Measurements from ENCODE around the gene SPATS2. TPM values are rescaled to one million over a fixed set of nuclear protein-coding genes. Genes with fewer than 3 reads are reported as not detected.
A peak's percentile ranks its signal among the peaks of the same experiment; 100 is the strongest.

The SPATS2 gene
- total and polyA plus RNA-seq, 5 donors from 2014 or later = 2.4 to 5.5 (median 4.2) TPM

DNA sequence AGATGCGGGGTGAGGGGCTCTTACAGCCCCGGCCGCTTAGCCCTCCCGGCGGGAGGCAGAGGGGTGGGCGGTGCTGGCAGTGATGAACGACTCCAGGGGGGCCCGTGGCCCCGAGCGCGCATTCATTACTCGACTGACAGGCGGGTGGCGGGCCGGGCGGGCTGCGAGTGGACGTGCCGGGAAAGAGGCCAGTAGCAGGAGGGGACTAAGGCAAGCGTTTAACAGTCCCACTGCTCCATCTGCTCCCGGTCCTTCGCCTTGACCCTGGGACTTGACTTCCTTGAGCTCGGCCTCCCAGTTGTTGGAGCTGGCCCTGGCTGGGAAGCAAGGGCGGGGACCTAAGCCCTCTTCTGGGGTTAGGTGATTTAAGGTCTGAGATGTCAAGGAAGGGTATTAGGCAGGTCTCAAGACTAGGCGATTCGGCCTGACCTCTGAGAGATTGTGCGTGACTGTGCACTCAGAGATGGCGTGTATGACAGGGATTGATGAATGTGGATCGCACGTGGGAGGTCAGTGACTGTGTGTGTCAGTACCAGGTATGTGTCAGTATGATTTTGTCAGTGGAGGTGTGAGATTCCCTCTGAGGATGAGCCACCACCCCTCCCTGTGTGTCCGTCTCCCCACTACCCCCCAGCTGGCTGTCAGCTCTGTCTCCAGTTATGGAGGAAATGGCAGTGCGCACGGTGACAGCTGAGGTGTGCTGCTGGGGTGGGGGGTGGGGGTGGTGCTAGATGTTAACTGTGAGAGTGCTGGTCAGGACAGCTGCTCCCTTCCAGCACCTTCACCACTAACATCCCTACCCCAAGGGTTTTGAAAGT lies 24.1 kb upstream of the SPATS2 start:
- Histone ChIP-seq H3K27ac (ENCODE audit: insufficient read depth, low read length, poor library complexity, severe bottlenecking) (no peak overlapping the region), H3K27me3 (ENCODE audit: control insufficient read depth, insufficient read depth, low read length) (peaks cover 34% of the 10 kb centered on the region), H3K9me3 (ENCODE audit: control insufficient read depth in 2 of 2, low read length in 2 of 2) (no peaks in the 10 kb centered on the region), H3K36me3 (ENCODE audit: control insufficient read depth, insufficient read depth, low read length) (no peaks in the 10 kb centered on the region), H3K4me1 (ENCODE audit: control insufficient read depth, insufficient read depth, low read length, poor library complexity, severe bottlenecking) (peaks cover 58% of the 10 kb centered on the region), H3K4me3 (ENCODE audit: low read depth, low read length) (peak overlapping the region; percentile 42)
- peaks cover 83% of the 10 kb centered on the region for H3K27me3 Mint-ChIP-seq
- DNase-seq = no peak
- H3K36me3 Mint-ChIP-seq = no peaks in the 10 kb centered on the region
- peak overlapping the region; percentile 76 to 88 (median 78) for H3K4me3 Mint-ChIP-seq
- ATAC-seq (ENCODE audit: low read depth in 2 of 2) = no peak
- H3K4me1 Mint-ChIP-seq = peaks cover 8 to 55% (median 18%) of the 10 kb centered on the region in 4 donors
- peaks cover 0 to 2% (median 0%) of the 10 kb centered on the region in 7 donors for H3K9me3 Mint-ChIP-seq
- peak overlapping the region in 1 of 3 donors; percentile 9 for H3K27ac Mint-ChIP-seq

DNA sequence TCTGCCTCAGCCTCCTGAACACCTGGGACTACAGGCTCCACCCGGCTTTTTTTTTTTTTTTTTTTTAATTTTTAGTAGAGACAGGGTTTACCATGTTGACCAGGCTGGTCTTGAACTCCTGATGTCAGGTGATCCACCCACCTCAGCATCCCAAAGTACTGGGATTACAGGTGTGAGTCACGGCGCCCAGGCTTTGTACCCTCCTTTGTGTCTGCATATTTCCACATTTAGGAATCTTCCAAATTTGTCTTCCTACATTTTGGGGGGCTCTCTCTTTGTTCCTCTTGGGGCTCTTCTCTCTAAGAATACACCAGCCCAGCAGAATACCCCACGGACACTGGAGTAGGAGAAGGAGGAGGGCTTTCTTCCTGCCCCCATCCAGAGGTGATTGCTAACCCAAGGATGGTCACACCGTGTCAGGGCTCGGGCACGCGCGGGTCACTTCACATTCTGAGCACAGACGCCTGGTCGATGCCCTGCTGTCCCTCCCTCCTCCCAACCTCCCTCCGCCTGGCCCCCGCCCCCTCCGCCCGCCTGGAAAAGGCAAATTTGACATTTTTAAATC lies 22.7 kb upstream of the SPATS2 start:
- peak overlapping the region in 2 of 4 donors; percentile 9 to 19 for H3K4me3 Mint-ChIP-seq
- H3K27me3 ChIP-seq (ENCODE audit: control insufficient read depth, insufficient read depth, low read length) = peaks cover 44% of the 10 kb centered on the region

DNA sequence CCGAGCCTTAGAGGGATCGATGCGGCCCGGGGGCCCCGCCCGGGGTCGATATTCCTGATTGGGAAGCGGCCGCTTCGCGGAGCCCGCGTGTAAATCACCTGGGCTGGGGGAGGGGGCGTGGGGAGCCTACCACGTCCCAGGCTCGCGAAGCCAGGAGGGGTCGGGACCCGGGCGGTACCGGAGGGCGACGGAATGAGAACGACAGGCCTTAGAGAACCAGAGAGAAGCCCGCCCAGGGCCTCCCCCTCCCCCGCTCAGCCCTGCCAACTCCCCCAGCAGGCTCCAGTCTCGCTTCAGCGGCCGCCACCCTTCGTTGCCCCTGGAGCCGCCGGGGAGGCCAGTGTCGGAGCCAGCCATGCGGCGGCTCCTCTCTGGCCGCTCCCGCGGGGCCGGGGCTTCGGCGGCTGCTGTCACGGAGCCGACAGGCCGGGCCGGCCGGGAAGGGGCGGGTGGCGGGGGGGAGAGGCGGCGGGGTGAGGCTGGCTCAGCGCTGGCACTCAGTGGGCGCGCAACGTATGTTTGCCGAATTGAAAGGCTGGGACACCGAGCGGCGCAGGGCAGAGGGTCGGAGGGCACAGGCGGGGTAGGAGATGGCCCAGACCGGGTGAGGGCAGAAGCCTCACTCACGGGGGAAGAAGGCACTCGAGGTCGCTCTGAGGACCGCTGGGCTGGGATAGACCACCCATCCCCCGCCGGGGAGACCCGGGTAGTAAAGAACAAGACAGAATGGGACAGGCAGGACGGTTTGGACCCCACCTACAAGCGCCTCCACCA lies 22.0 kb upstream of the SPATS2 start:
- DNase-seq = no peak
- ATAC-seq (ENCODE audit: low read depth in 2 of 2) = no peak
- Histone ChIP-seq H3K27ac (ENCODE audit: insufficient read depth, low read length, poor library complexity, severe bottlenecking) (no peak overlapping the region), H3K4me1 (ENCODE audit: control insufficient read depth, insufficient read depth, low read length, poor library complexity, severe bottlenecking) (peaks cover 58% of the 10 kb centered on the region), H3K4me3 (ENCODE audit: low read depth, low read length) (no peak overlapping the region), H3K36me3 (ENCODE audit: control insufficient read depth, insufficient read depth, low read length) (no peaks in the 10 kb centered on the region), H3K27me3 (ENCODE audit: control insufficient read depth, insufficient read depth, low read length) (peaks cover 43% of the 10 kb centered on the region), H3K9me3 (ENCODE audit: control insufficient read depth in 2 of 2, low read length in 2 of 2) (no peaks in the 10 kb centered on the region)
- Mint-ChIP-seq H3K27me3 (peaks cover 82% of the 10 kb centered on the region), H3K4me3 (peak overlapping the region in 3 of 4 donors; percentile 66 to 76 (median 69)), H3K36me3 (no peaks in the 10 kb centered on the region), H3K4me1 (peaks cover 8 to 58% (median 18%) of the 10 kb centered on the region in 4 donors), H3K27ac (no peak overlapping the region), H3K9me3 (peaks cover 0 to 2% (median 0%) of the 10 kb centered on the region in 7 donors)

More for the DNA sequence above, 22.7 kb upstream of the SPATS2 start:
- peaks cover 58% of the 10 kb centered on the region for H3K4me1 ChIP-seq (ENCODE audit: control insufficient read depth, insufficient read depth, low read length, poor library complexity, severe bottlenecking)
- H3K36me3 ChIP-seq (ENCODE audit: control insufficient read depth, insufficient read depth, low read length) = no peaks in the 10 kb centered on the region
- ATAC-seq (ENCODE audit: low read depth in 2 of 2) (no peak), DNase-seq (no peak)
- Mint-ChIP-seq H3K4me1 (peaks cover 8 to 58% (median 18%) of the 10 kb centered on the region in 4 donors), H3K9me3 (peaks cover 0 to 2% (median 0%) of the 10 kb centered on the region in 7 donors), H3K36me3 (no peaks in the 10 kb centered on the region), H3K27ac (no peak overlapping the region), H3K27me3 (peaks cover 85% of the 10 kb centered on the region)
- no peak overlapping the region for H3K4me3 ChIP-seq (ENCODE audit: low read depth, low read length)
- no peak overlapping the region for H3K27ac ChIP-seq (ENCODE audit: insufficient read depth, low read length, poor library complexity, severe bottlenecking)
- H3K9me3 ChIP-seq (ENCODE audit: control insufficient read depth in 2 of 2, low read length in 2 of 2) = no peaks in the 10 kb centered on the region

DNA sequence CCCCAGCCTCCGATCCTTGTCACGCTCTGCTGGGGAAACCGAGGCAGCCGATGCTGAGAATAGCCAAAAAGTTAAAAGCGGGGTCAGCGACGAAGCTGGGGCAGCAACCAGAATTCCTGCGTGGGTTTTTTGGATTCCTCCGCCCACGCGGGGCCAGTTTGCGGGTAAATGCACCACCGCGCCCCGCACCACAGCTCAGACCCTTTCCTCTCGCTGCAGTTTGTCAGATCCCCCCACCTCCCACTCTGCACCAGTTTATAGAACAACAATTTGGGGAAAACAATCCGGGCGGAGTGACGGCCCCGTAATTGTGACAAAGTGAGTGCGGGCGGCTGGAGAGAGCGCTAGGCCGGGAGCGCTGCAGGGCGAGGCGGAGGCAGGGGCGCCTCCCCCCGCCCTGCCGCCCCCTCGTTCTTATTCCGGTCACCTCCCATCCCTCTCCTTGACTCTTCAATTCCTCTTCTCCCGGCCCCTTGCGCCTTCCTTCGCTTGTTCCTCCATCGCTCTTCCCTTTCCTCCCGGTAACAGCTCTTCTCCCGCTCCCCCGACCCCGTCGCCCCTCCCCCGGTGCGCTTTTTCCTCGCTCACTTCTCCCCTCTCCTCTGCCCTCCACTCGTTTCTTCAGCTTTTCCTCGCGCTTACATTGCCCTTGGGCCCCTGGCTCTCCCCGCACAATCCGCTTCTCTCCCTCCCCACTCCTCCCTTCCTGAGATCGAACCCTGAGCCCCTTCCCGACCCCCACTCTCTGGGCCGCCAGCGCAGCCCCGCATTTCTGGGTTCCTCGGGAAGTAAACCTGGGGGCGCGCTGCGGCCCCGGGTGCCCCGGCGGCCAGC lies 21.2 kb upstream of the SPATS2 start:
- ATAC-seq (ENCODE audit: low read depth in 2 of 2) = no peak
- no peaks in the 10 kb centered on the region for H3K36me3 ChIP-seq (ENCODE audit: control insufficient read depth, insufficient read depth, low read length)
- H3K27ac ChIP-seq (ENCODE audit: insufficient read depth, low read length, poor library complexity, severe bottlenecking) = no peak overlapping the region
- H3K9me3 ChIP-seq (ENCODE audit: control insufficient read depth in 2 of 2, low read length in 2 of 2) = no peaks in the 10 kb centered on the region
- Mint-ChIP-seq H3K27me3 (peaks cover 81% of the 10 kb centered on the region), H3K4me3 (peak overlapping the region; percentile 73 to 92 (median 84)), H3K4me1 (peaks cover 8 to 54% (median 15%) of the 10 kb centered on the region in 4 donors), H3K27ac (no peak overlapping the region), H3K36me3 (no peaks in the 10 kb centered on the region), H3K9me3 (peaks cover 0 to 2% (median 0%) of the 10 kb centered on the region in 7 donors)
- H3K27me3 ChIP-seq (ENCODE audit: control insufficient read depth, insufficient read depth, low read length) = peaks cover 43% of the 10 kb centered on the region
- H3K4me1 ChIP-seq (ENCODE audit: control insufficient read depth, insufficient read depth, low read length, poor library complexity, severe bottlenecking) = peaks cover 58% of the 10 kb centered on the region
- H3K4me3 ChIP-seq (ENCODE audit: low read depth, low read length) = no peak overlapping the region
- DNase-seq = no peak

DNA sequence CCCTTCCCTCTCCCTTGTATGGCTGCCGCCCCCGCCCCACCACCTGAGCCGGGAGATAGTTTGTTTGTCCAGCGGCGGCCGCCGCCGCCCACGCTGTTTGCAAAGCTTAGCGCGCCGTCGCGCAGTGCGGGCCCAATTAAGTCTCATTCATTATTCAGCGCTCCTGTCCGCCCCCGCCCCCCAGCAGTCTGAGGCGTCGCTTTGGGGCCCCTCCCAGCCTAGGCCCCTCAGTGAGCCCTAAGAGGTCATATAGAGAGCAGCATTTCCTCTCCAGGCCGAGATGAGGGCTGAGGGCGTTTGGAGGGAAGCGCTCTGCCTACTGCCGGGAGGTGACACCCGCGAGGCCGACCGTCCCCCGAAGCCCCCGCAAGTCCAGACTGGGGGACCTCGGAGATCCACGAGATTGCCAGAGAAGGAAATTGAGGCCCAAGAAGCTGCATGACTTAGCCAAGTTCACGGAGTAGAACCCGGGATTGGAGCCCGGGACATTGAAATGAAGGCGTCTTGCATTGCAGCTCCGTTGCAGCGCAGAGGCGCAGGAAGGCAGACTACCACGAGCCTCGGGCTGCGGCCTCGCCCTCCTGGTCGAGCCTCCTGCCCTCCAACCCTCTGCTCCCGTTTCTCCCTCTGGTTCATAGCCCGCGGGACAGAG lies 20.5 kb upstream of the SPATS2 start, which contains the start of gene DNAJC22:
Gene DNAJC22, plus strand, starts transcription at position 230 of the 652 bp plus-strand sequence. CDS start 1,985 bp downstream, outside the sequence.
- DNase-seq = peak in 1 of 3 donors; percentile 48
- Histone ChIP-seq H3K36me3 (ENCODE audit: control insufficient read depth, insufficient read depth, low read length) (no peaks in the 10 kb centered on the region), H3K4me1 (ENCODE audit: control insufficient read depth, insufficient read depth, low read length, poor library complexity, severe bottlenecking) (peaks cover 57% of the 10 kb centered on the region), H3K27me3 (ENCODE audit: control insufficient read depth, insufficient read depth, low read length) (peaks cover 45% of the 10 kb centered on the region), H3K27ac (ENCODE audit: insufficient read depth, low read length, poor library complexity, severe bottlenecking) (no peak within 1 kb of the TSS), H3K4me3 (ENCODE audit: low read depth, low read length) (peak within 1 kb of the TSS; percentile 58), H3K9me3 (ENCODE audit: control insufficient read depth in 2 of 2, low read length in 2 of 2) (no peaks in the 10 kb centered on the region)
- no peaks in the 10 kb centered on the region for H3K36me3 Mint-ChIP-seq
- peak within 1 kb of the TSS in 2 of 3 donors; percentile 62 to 95 for H3K27ac Mint-ChIP-seq
- peaks cover 81% of the 10 kb centered on the region for H3K27me3 Mint-ChIP-seq
- peaks cover 8 to 51% (median 14%) of the 10 kb centered on the region in 4 donors for H3K4me1 Mint-ChIP-seq
- H3K4me3 Mint-ChIP-seq = peak within 1 kb of the TSS; percentile 73 to 92 (median 84)
- ATAC-seq (ENCODE audit: low read depth in 2 of 2) = peak in 1 of 2 donors; percentile 29
- H3K9me3 Mint-ChIP-seq = peaks cover 0 to 2% (median 0%) of the 10 kb centered on the region in 7 donors

DNA sequence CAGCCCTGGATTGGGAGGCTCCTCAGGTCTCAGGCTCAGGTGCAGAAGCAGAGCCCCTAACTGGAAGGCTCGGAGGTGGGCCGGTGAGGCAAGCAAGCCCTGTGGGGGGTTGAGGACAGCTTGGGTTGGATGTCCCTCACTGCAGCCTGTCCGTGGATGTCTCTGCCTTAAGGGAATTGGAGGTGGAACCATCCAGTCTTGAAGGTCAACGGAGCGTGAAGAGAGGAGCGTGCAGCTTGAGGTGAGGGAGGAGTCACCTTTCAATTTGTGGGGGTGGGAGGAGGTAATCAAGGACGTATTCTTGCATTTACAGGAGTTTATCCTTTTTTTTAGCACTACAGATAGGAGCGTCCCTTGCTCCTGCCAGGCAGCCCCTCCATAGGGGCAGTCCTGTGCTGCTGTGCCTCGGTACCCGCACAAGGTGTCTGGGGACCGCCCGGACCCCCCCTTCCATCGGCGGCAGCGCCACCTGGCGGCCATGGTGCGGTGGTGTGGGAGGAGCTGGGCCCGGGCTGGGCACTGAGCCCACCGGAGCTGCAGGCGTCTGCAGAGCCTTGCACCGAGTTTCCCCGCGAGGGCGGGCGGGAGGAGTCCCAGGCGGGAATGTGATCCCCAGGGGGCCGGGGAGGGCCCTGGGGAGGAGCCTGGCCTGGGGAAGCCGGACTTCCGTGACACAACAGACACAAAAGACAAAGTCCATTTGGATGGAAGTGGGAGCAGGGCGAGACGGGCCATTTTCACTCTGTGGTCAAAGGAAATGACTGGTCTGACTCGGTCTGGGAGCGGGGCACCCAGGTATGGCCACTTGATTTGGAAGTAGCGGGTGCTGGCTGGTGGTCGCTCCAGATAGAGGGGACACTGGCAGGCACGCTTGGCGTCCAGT lies 19.7 kb upstream of the SPATS2 start:
- H3K27me3 Mint-ChIP-seq = peaks cover 81% of the 10 kb centered on the region
- Histone ChIP-seq H3K4me3 (ENCODE audit: low read depth, low read length) (peak overlapping the region; percentile 58), H3K36me3 (ENCODE audit: control insufficient read depth, insufficient read depth, low read length) (no peaks in the 10 kb centered on the region), H3K27ac (ENCODE audit: insufficient read depth, low read length, poor library complexity, severe bottlenecking) (no peak overlapping the region), H3K27me3 (ENCODE audit: control insufficient read depth, insufficient read depth, low read length) (peaks cover 44% of the 10 kb centered on the region), H3K4me1 (ENCODE audit: control insufficient read depth, insufficient read depth, low read length, poor library complexity, severe bottlenecking) (peaks cover 50% of the 10 kb centered on the region), H3K9me3 (ENCODE audit: control insufficient read depth in 2 of 2, low read length in 2 of 2) (no peaks in the 10 kb centered on the region)
- peaks cover 0 to 2% (median 0%) of the 10 kb centered on the region in 7 donors for H3K9me3 Mint-ChIP-seq
- DNase-seq = peak; percentile 55 to 78 (median 70)
- H3K4me1 Mint-ChIP-seq = peaks cover 8 to 50% (median 13%) of the 10 kb centered on the region in 4 donors
- ATAC-seq (ENCODE audit: low read depth in 2 of 2) = peak; percentile 75 to 81
- peak overlapping the region; percentile 73 to 92 (median 84) for H3K4me3 Mint-ChIP-seq
- H3K36me3 Mint-ChIP-seq = no peaks in the 10 kb centered on the region
- H3K27ac Mint-ChIP-seq = peak overlapping the region in 1 of 3 donors; percentile 95
